AG04450 (cell line): ENCODE data around the gene IL36RN. TPM values are rescaled to one million over a fixed set of nuclear protein-coding genes. Genes with fewer than 3 reads are reported as not detected.

ENCODE experiments used
- CTCF ChIA-PET: fragments of 300-600, 350-600 bp; formaldehyde crosslinking; extraction: SDS; loops from one replicate; lab custom pipeline; 2022; ENCODE audit warnings: antibody characterized with exemption, inconsistent platforms; lab: Charles Lee
- POLR2A ChIA-PET: fragments of 350-600 bp; formaldehyde crosslinking; extraction: SDS; loops from one replicate; lab custom pipeline; 2021; ENCODE audit warnings: antibody characterized with exemption, inconsistent platforms; lab: Yijun Ruan, JAX
- DNase-seq: peaks from one replicate; pipeline ENCODE4 v3.0.0-alpha.2; 2011; ENCODE audit warnings: low read depth, low spot score
- H3K27ac ChIP-seq: one replicate; pipeline ENCODE4 v1.5.1; 2012; ENCODE audit warnings: low read depth, low read length, control low read depth
- H3K27me3 ChIP-seq: one replicate; pipeline ENCODE4 v1.6.0; 2012; ENCODE audit warnings: low read length; ENCODE audit not compliant: control insufficient read depth, insufficient read depth
- H3K4me3 ChIP-seq: 2 replicates; pipeline ENCODE4 v1.5.1; 2011; ENCODE audit warnings: mild to moderate bottlenecking, low read depth, low read length, control low read depth
- H3K9me3 ChIP-seq: 2 replicates; pipeline ENCODE4 v1.5.1; 2012; ENCODE audit warnings: low read length; ENCODE audit not compliant: control insufficient read depth, insufficient read depth
- CTCF ChIP-seq: IDR thresholded peaks from 2 replicates; pipeline ENCODE4 v1.5.1; 2011; ENCODE audit warnings: low read depth, low read length, control low read depth, inconsistent platforms
- polyA plus RNA-seq: library from polyadenylated mRNA; depleted of rRNA; stranded (reverse); fragments of >200 nt; gene quantifications from 2 replicates; pipeline ENCODE4 v1.2.3, GENCODE V29; 2011

IL36RN gene
- polyA plus RNA-seq, 1 experiment: not detected

GRCh38 chr2:113075600-113075999, 16.6 kb downstream of the IL36RN start:
- DNase-seq: no peak
- Histone ChIP-seq H3K27ac (no peak overlapping the region), H3K9me3 (no peaks in the 10 kb centered on the region), H3K27me3 (peaks cover 3% of the 10 kb centered on the region), H3K4me3 (no peak overlapping the region)
- no peak for TF ChIP-seq CTCF
- ChIA-PET POLR2A (no interaction called here), CTCF (no interaction called here)

- POLR2A ChIA-PET: no interaction called here
- no peak for TF ChIP-seq CTCF
- DNase-seq: no peak
- Histone ChIP-seq H3K9me3 (no peaks in the 10 kb centered on the region), H3K4me3 (no peak overlapping the region), H3K27ac (no peak overlapping the region), H3K27me3 (peaks cover 7% of the 10 kb centered on the region)
- CTCF ChIA-PET: interaction anchor here (0.6 to 0.9 kb wide), 2 partner anchors 18 to 328 kb away, joined by 3 read pairs; no protein-coding TSS in a partner anchor
Measured at GRCh38 chr2:113076954-113077669, 18.1 kb downstream of the IL36RN start.

- H3K4me3 ChIP-seq: no peak overlapping the region
- DNase-seq: no peak
- TF ChIP-seq CTCF: no peak
- ChIA-PET CTCF (interaction anchor here (0.9 to 1.1 kb wide), 2 partner anchors 19 to 312 kb away, joined by 3 read pairs; no protein-coding TSS in a partner anchor), POLR2A (no interaction called here)
- peaks cover 5% of the 10 kb centered on the region for H3K27me3 ChIP-seq
- H3K27ac ChIP-seq: no peak overlapping the region
- no peaks in the 10 kb centered on the region for H3K9me3 ChIP-seq
Measured at GRCh38 chr2:113077921-113078320, 18.9 kb downstream of the IL36RN start.

- no peak for DNase-seq
- H3K27ac ChIP-seq: no peak overlapping the region
- POLR2A ChIA-PET: no interaction called here
Measured at GRCh38 chr2:113078350-113078839, 19.4 kb downstream of the IL36RN start.

More at GRCh38 chr2:113078350-113078839, 19.4 kb downstream of the IL36RN start:
- Histone ChIP-seq H3K4me3 (no peak overlapping the region), H3K27me3 (peaks cover 5% of the 10 kb centered on the region), H3K9me3 (no peaks in the 10 kb centered on the region)
- CTCF ChIA-PET: interaction anchor here (0.9 to 1.1 kb wide), 2 partner anchors 19 to 312 kb away, joined by 3 read pairs; no protein-coding TSS in a partner anchor
- no peak for TF ChIP-seq CTCF
